ENCODE data around the gene TEX26.

TEX26 gene

GRCh38 chr13:31011901-31012654 lies 79.6 kb downstream of the TEX26 start:
- DNase-seq (ENCODE audit: low read depth) = no peak

GRCh38 chr13:31012655-31013024 lies 80.2 kb downstream of the TEX26 start:
- no peak for DNase-seq (ENCODE audit: low read depth)

DNA sequence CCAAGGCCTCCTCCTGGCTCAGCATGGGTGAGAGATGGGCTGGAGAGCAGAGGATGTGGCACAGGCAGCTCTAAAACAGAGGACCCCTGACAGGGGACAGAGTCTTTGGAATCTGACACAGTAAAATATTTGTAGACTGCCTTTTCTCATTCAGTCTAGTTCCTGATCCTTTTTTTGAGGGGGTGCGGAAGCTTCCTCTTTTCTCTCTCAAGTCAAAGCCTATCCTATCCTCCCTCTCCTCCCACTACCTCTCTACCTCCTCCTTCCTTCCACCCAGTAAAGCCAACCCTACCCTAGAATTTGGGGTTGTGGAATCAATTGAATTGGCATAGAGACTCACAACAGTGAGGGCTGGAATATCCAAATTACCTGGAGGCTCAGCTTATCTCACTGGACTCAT lies 82.0 kb downstream of the TEX26 start:
- DNase-seq (ENCODE audit: low read depth) = no peak

GRCh38 chr13:31015199-31015598 lies 82.7 kb downstream of the TEX26 start:
- DNase-seq (ENCODE audit: low read depth) = no peak

DNA sequence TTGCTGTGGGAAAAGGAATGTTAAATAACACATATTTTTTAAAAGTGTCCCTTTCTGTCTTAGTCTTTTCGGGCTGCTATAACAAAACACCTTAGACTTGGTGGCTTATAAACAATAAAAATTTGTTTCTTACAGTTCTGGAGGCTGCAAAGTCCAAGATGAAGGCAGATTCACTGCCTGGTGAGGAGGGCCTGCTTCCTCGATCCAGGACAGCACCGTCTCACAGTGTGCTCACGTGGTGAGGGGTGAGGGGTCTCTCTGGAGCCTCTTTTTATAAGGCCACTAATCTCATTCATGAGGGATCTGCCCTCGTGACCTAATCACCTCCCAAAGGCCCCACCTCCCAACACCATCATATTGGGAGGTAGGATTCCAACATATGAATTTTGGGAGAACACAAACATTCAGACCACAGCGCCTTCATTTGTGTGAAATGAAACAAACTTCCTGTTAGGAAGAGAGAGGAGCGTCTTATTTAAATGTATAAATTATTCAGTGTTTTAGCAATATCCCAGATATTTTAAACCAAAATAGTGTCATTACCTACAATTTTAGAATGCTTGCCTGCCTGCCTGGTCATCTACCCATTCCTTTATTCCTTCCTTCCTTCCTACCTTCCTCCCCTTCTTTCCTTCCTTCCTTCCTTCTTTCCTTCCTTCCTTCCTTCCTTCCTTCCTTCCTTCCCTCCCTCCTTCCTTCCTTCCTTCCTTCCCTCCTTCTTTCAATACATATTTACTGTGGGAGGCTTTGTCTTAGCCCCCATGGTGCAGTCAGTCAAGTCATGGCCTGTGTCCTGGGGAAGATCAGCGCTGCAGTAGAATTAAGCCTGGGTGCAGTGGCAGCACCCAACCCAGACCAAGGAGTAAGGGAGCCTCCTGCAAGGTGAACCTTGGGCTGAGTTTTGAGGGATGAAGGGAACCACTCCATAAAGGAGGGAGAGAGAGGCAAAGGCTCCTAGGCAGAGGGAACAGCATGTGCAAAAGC lies 84.2 kb downstream of the TEX26 start:
- no peak for DNase-seq (ENCODE audit: low read depth)

- no peak for DNase-seq (ENCODE audit: low read depth)
Measured at GRCh38 chr13:31018511-31018910, 86.1 kb downstream of the TEX26 start.

DNA sequence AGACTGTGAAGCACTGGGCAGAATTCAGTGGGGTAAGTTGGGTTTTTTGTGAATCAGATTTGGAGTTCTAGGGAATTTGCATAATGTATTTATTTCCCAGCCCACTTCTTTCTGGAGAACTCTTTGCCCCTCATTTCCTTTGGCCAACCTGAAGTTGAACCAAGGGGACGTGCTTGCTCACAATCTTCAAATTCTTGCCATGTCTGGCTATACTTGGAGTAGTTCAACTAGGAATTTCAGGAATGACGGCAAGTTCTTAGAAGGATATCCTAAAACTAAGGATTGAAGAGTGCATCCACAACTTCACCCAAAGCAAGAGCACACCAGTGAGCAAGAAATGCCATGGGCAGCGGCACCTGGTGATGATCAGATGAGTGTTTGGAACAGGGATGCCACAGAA lies 88.5 kb downstream of the TEX26 start:
- DNase-seq (ENCODE audit: low read depth) = no peak

- DNase-seq (ENCODE audit: low read depth) = no peak
Measured at GRCh38 chr13:31022288-31022895, 89.9 kb downstream of the TEX26 start.

DNA sequence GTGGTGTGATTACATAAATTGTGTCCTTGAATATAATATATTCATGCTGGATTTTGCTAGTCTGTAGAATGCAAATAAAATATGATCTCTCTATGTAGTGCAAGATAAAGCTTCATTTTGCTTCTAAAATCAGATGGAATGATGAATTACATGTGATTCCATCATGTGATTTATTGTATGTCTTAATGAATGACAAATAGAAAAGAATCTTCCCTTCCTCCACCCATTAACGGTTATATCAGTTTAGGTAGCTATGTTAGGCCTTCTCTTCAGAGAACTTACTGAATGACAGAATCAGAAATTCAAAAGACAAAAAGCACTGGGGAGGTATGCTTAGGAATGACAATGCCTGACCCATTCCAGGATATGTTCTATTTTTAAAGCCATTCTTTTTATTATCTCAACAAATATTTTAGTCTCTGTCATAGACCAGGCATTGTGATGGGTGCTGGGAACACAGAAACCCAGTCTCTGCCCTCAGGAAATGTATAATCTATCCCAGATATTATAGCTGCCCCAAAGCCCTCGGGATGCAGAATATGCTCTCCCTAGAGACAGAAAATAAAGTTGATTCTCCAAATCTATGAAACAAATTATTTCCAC lies 90.6 kb downstream of the TEX26 start:
- DNase-seq (ENCODE audit: low read depth) = no peak
